ENCODE measurements around the gene AFAP1L1.

DNA sequence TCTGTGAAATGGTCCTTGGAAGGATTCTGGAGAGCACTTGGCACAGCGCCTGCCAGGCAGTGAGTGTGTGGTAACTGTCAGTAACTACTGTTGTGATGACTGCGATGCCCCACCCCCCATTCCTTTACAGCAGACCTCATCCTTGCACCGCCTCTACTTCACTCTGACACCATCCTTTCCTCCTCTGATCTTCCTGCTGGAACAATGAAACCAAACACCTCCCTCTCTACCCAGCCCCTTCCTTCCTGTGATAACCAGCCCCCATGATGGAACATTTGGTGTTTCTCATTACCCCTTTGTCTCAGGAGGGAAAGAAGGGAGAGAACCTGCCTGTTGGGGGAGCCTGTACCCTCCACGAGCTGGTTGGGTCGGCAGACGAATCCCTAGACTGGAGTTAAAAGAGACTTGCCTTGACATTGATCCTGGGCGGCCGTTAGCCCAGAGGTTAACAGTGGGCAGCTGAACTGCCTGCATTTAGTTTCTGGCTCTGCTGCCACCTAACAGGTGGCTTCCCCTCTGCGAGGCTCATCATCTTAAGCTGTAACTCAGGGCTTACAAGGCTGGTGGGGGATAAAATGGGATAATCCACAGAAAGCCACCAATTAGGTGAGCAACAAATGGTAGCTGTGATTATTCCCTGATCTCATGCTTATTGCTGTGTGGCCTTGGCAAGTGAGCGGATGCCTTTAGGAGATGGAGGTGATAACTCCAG is 39.4 kb downstream of the AFAP1L1 start:
- TF ChIP-seq, protein P1, sequence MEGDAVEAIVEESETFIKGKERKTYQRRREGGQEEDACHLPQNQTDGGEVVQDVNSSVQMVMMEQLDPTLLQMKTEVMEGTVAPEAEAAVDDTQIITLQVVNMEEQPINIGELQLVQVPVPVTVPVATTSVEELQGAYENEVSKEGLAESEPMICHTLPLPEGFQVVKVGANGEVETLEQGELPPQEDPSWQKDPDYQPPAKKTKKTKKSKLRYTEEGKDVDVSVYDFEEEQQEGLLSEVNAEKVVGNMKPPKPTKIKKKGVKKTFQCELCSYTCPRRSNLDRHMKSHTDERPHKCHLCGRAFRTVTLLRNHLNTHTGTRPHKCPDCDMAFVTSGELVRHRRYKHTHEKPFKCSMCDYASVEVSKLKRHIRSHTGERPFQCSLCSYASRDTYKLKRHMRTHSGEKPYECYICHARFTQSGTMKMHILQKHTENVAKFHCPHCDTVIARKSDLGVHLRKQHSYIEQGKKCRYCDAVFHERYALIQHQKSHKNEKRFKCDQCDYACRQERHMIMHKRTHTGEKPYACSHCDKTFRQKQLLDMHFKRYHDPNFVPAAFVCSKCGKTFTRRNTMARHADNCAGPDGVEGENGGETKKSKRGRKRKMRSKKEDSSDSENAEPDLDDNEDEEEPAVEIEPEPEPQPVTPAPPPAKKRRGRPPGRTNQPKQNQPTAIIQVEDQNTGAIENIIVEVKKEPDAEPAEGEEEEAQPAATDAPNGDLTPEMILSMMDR (IDR thresholded peaks at IDR 0.05; ENCODE audit: extremely low read depth in 1 of 2, insufficient read depth in 1 of 2, low read depth in 1 of 2, low read length in 2 of 2): no peak
- TF ChIP-seq POLR2A (IDR thresholded peaks at IDR 0.05; ENCODE audit: low read depth, low read length) (no peak), POLR2AphosphoS5 (IDR thresholded peaks at IDR 0.05; ENCODE audit: insufficient read depth, low read depth, low read length) (peak; percentile 27), EZH2 (IDR thresholded peaks at IDR 0.05; ENCODE audit: borderline replicate concordance, low read depth, low read length, severe bottlenecking) (no peak)
- TF ChIP-seq, protein P2, sequence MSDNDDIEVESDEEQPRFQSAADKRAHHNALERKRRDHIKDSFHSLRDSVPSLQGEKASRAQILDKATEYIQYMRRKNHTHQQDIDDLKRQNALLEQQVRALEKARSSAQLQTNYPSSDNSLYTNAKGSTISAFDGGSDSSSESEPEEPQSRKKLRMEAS (IDR thresholded peaks at IDR 0.05; ENCODE audit: insufficient read depth, insufficient read length): no peak
